Measurements from ENCODE around the gene OR11H1.
"Not testable (repeated sequence)": the region's sequence is repeated elsewhere in the genome, so short reads cannot be mapped to it uniquely, and the experiment has no call there.

Gene OR11H1

GRCh38 chr22:15527892-15528291 is at the start of gene OR11H1:
OR11H1 (plus strand) TSS chr22:15528192; CDS start chr22:15528192, 0 bp downstream.
- not testable (repeated sequence) for DNase-seq

GRCh38 chr22:15509967-15510366 is 18.0 kb upstream of the OR11H1 start:
- DNase-seq = not testable (repeated sequence)

- DNase-seq = not testable (repeated sequence)
Observed at GRCh38 chr22:15515896-15516295, 12.1 kb upstream of the OR11H1 start.

- DNase-seq = not testable (repeated sequence)
Observed at GRCh38 chr22:15553767-15554166, 25.8 kb downstream of the OR11H1 start.

- not testable (repeated sequence) for DNase-seq
Observed at GRCh38 chr22:15563461-15563860, 35.5 kb downstream of the OR11H1 start.

- not testable (repeated sequence) for DNase-seq
Observed at GRCh38 chr22:15565063-15565462, 37.1 kb downstream of the OR11H1 start.
